Measurements from ENCODE around the gene NDUFS5.
A peak's percentile ranks its signal among the peaks of the same experiment; 100 is the strongest.

Gene NDUFS5

DNA sequence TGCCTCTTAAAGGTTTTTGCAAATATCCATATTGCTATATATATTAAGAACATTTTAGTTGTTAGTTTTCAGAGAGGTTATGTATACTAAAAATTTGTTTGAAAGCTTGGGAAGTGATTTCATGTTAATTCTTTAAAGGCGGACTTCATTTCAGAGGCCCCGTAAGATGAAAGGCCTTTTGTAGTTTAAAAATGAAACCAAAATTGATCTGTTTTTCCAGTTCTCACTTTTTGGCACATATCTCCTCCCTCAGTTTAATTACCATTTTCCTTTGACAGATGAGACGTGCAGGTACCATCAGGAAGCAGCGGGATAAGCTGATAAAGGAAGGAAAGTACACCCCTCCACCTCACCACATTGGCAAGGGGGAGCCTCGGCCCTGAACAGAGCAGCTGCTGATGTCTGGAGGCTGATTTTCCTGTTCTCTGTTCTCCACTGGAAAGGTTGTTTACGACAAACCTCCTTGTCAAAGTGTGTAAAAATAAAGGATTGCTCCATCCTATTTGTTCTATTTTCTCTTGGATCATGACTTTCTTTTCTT is 8.0 kb downstream of the NDUFS5 start:
- H3K4me3 ChIP-seq (ENCODE audit: low read depth, low read length), result no peak overlapping the region
- TF ChIP-seq, protein P1, sequence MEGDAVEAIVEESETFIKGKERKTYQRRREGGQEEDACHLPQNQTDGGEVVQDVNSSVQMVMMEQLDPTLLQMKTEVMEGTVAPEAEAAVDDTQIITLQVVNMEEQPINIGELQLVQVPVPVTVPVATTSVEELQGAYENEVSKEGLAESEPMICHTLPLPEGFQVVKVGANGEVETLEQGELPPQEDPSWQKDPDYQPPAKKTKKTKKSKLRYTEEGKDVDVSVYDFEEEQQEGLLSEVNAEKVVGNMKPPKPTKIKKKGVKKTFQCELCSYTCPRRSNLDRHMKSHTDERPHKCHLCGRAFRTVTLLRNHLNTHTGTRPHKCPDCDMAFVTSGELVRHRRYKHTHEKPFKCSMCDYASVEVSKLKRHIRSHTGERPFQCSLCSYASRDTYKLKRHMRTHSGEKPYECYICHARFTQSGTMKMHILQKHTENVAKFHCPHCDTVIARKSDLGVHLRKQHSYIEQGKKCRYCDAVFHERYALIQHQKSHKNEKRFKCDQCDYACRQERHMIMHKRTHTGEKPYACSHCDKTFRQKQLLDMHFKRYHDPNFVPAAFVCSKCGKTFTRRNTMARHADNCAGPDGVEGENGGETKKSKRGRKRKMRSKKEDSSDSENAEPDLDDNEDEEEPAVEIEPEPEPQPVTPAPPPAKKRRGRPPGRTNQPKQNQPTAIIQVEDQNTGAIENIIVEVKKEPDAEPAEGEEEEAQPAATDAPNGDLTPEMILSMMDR (IDR thresholded peaks at IDR 0.05; ENCODE audit: low read depth, low read length), result no peak
- TF ChIP-seq, protein P2, sequence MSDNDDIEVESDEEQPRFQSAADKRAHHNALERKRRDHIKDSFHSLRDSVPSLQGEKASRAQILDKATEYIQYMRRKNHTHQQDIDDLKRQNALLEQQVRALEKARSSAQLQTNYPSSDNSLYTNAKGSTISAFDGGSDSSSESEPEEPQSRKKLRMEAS (IDR thresholded peaks at IDR 0.05; ENCODE audit: low read depth, low read length), result no peak
- TF ChIP-seq MYC (IDR thresholded peaks at IDR 0.05; ENCODE audit: low read depth, low read length) (no peak), POLR2A (IDR thresholded peaks at IDR 0.05; ENCODE audit: extremely low read depth, insufficient read length) (no peak)
- no peak for DNase-seq (ENCODE audit: low read depth)

DNA sequence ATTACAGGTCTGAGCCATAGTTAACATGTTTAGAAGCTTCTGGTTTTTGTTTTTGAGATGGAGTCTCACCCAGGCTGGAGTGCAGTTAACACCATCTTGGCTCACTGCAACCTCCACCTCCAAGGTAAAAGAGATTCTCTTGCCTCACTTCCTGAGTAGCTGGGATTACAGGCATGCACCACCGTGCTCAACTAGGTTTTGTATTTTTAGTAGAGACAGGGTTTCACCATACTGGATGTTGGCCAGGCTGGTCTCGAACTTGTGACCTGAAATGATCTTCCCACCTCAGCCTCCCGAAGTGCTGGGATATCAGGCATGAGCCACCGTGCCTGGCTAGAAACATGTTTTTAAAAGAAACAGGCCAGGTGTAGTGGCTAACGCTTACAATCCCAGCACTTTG is 10.5 kb downstream of the NDUFS5 start:
- no peak for DNase-seq (ENCODE audit: low read depth)
- TF ChIP-seq, protein P1 (IDR thresholded peaks at IDR 0.05; ENCODE audit: low read depth, low read length), result no peak
- TF ChIP-seq POLR2A (IDR thresholded peaks at IDR 0.05; ENCODE audit: extremely low read depth, insufficient read length), result no peak
- no peak for TF ChIP-seq MYC (IDR thresholded peaks at IDR 0.05; ENCODE audit: low read depth, low read length)
- TF ChIP-seq, protein P2 (IDR thresholded peaks at IDR 0.05; ENCODE audit: low read depth, low read length), result no peak
- no peak overlapping the region for H3K4me3 ChIP-seq (ENCODE audit: low read depth, low read length)

DNA sequence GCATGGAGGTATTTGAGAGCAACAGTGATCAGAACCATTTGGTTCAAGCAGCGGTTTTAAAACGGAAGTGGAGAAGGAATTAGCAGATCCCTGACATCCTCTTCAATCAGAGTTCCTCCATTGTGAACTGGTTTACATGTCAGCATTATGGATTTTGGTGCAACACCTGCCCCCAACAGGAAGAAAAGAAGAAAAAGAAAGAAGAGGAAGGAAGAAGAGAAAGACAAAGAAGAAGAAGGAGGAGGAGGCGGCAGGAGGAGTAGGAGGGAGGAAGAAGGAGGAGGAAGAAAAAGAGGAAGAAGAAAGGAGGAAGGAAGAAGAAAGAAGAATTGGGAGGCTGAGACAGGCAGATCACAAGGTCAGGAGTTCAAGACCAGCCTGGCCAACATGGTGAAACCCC is 17.4 kb downstream of the NDUFS5 start:
- no peak for DNase-seq (ENCODE audit: low read depth)
- no peak overlapping the region for H3K4me3 ChIP-seq (ENCODE audit: low read depth, low read length)
- no peak for TF ChIP-seq POLR2A (IDR thresholded peaks at IDR 0.05; ENCODE audit: extremely low read depth, insufficient read length)
- TF ChIP-seq MYC (IDR thresholded peaks at IDR 0.05; ENCODE audit: low read depth, low read length), result no peak
- TF ChIP-seq, protein P2 (IDR thresholded peaks at IDR 0.05; ENCODE audit: low read depth, low read length), result no peak
- TF ChIP-seq, protein P1 (IDR thresholded peaks at IDR 0.05; ENCODE audit: low read depth, low read length), result no peak

DNA sequence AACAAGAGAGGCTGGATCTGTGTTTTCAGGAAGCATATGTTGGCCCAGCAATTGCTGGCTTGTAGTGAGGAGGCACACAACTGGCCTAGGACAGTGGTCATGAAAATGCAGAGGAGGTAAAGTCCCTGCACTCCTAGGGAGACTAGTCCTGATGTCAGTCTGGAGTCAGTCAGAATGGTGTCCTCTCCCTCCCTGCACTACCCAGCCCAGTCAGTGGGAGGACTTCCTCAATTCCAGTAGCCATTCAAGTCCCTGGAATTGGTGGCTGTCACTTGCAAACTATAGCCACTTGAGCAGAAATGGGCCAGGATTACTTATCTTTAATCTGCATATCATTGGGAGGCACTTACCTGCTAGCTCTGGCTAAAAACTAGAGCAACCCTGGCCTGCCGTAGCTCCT is 18.6 kb downstream of the NDUFS5 start:
- H3K4me3 ChIP-seq (ENCODE audit: low read depth, low read length), result no peak overlapping the region
- DNase-seq (ENCODE audit: low read depth), result peak; percentile 37
- TF ChIP-seq, protein P2 (IDR thresholded peaks at IDR 0.05; ENCODE audit: low read depth, low read length), result no peak
- TF ChIP-seq, protein P1 (IDR thresholded peaks at IDR 0.05; ENCODE audit: low read depth, low read length), result no peak
- TF ChIP-seq POLR2A (IDR thresholded peaks at IDR 0.05; ENCODE audit: extremely low read depth, insufficient read length), result no peak
- TF ChIP-seq MYC (IDR thresholded peaks at IDR 0.05; ENCODE audit: low read depth, low read length), result no peak

DNA sequence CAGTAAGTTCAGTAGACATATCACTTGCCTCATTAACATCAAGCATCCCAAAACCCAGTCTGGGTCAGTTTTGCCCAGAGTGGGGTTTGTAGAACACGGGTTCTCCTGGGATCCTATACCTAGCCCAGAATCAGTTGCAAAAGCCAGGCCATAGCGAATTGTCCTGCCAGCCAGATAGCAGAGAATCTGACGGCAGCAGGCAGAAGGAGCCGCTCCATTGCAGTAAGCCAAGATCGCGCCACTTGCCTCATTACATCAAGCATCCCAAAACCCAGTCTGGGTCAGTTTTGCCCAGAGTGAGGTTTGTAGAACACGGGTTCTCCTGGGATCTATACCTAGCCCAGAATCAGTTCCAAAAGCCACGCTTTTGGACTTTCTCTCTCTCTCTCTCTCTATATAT is 19.1 kb downstream of the NDUFS5 start:
- DNase-seq (ENCODE audit: low read depth), result no peak
- TF ChIP-seq MYC (IDR thresholded peaks at IDR 0.05; ENCODE audit: low read depth, low read length), result no peak
- TF ChIP-seq, protein P2 (IDR thresholded peaks at IDR 0.05; ENCODE audit: low read depth, low read length), result no peak
- TF ChIP-seq POLR2A (IDR thresholded peaks at IDR 0.05; ENCODE audit: extremely low read depth, insufficient read length), result no peak
- TF ChIP-seq, protein P1 (IDR thresholded peaks at IDR 0.05; ENCODE audit: low read depth, low read length), result no peak
- no peak overlapping the region for H3K4me3 ChIP-seq (ENCODE audit: low read depth, low read length)

Measured in NB4 (cell line).